ENCODE results near the gene DPYD. TPM values are rescaled to one million over a fixed set of nuclear protein-coding genes. Genes with fewer than 3 reads are reported as not detected.

DPYD gene
- total and polyA plus RNA-seq, 2 donors from 2014 or later = 4.9 to 41.6 TPM

DNA sequence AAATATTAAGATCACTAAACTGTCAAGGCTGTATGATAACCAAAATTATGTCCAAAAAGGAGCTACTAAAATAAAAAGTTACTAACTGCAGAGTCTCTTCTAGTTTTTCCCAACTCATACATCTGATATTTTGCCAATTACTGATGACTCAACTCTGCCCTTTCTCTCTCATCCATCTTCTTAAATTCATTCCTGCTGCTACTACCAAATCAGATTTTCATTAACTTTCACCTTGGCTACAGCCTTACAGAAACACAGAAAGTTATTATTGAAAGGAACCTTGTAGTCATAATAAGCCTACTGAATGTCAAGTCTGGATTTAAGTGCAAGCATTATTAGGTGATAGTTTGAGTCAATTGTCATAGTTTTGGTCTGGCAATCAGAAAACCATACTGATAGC is 273.1 kb downstream of the DPYD start:
- peaks cover 0 to 1% (median 0%) of the 10 kb centered on the region in 3 donors for H3K9me3 ChIP-seq (ENCODE audit: control insufficient read depth in 2 of 3, insufficient read depth in 1 of 3, low read length in 3 of 3)
- H3K4me1 ChIP-seq (ENCODE audit: control insufficient read depth in 2 of 3, insufficient read depth in 2 of 3, low read depth in 1 of 3, low read length in 3 of 3) = no peaks in the 10 kb centered on the region
- intact Hi-C loops (cut with DNase I) = no loop called here
- no peak overlapping the region for H3K27ac ChIP-seq (ENCODE audit: low read depth in 2 of 2, low read length in 2 of 2)
- DNase-seq (no peak), FAIRE-seq (no peak)
- no peaks in the 10 kb centered on the region for H3K36me3 ChIP-seq (ENCODE audit: control insufficient read depth in 2 of 3, insufficient read depth in 3 of 3, low read length in 3 of 3)
- no peak overlapping the region for H3K9ac ChIP-seq (ENCODE audit: low read length in 3 of 3)
- TF ChIP-seq, protein P1, sequence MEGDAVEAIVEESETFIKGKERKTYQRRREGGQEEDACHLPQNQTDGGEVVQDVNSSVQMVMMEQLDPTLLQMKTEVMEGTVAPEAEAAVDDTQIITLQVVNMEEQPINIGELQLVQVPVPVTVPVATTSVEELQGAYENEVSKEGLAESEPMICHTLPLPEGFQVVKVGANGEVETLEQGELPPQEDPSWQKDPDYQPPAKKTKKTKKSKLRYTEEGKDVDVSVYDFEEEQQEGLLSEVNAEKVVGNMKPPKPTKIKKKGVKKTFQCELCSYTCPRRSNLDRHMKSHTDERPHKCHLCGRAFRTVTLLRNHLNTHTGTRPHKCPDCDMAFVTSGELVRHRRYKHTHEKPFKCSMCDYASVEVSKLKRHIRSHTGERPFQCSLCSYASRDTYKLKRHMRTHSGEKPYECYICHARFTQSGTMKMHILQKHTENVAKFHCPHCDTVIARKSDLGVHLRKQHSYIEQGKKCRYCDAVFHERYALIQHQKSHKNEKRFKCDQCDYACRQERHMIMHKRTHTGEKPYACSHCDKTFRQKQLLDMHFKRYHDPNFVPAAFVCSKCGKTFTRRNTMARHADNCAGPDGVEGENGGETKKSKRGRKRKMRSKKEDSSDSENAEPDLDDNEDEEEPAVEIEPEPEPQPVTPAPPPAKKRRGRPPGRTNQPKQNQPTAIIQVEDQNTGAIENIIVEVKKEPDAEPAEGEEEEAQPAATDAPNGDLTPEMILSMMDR (IDR thresholded peaks at IDR 0.05; ENCODE audit: borderline replicate concordance, extremely low read depth, insufficient read depth) = no peak
- H3K27me3 ChIP-seq (ENCODE audit: control insufficient read depth, insufficient read depth, low read length) = no peaks in the 10 kb centered on the region
- H3K4me3 ChIP-seq (ENCODE audit: low read length in 3 of 3) = no peak overlapping the region

DNA sequence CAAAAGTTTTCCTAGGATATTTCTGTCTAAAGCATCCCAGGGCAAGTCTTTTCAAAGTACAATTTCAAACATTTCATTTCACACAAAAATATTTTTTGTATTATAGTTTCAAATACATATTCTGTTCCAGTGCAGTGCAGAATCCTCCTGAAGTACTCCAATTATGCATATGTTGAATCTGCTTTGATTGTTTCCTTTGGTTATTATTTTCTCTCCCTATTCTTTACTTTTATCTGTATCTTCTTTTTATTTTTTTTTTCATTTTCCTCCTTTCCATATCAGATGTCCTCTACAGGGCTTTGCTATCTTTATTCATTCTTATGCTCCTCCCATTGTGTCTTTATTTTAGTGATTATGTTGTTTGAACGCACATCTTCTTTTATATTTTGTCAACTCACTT is 274.8 kb downstream of the DPYD start:
- Histone ChIP-seq H3K4me1 (ENCODE audit: control insufficient read depth in 2 of 3, insufficient read depth in 2 of 3, low read depth in 1 of 3, low read length in 3 of 3) (no peaks in the 10 kb centered on the region), H3K36me3 (ENCODE audit: control insufficient read depth in 2 of 3, insufficient read depth in 3 of 3, low read length in 3 of 3) (no peaks in the 10 kb centered on the region), H3K27ac (ENCODE audit: low read depth in 2 of 2, low read length in 2 of 2) (no peak overlapping the region), H3K9me3 (ENCODE audit: control insufficient read depth in 2 of 3, insufficient read depth in 1 of 3, low read length in 3 of 3) (peaks cover 0 to 1% (median 0%) of the 10 kb centered on the region in 3 donors), H3K27me3 (ENCODE audit: control insufficient read depth, insufficient read depth, low read length) (no peaks in the 10 kb centered on the region), H3K9ac (ENCODE audit: low read length in 3 of 3) (no peak overlapping the region), H3K4me3 (ENCODE audit: low read length in 3 of 3) (no peak overlapping the region)
- intact Hi-C loops (cut with DNase I) = no loop called here
- TF ChIP-seq, protein P1 (IDR thresholded peaks at IDR 0.05; ENCODE audit: borderline replicate concordance, extremely low read depth, insufficient read depth) = no peak
- DNase-seq (no peak), FAIRE-seq (no peak)

DNA sequence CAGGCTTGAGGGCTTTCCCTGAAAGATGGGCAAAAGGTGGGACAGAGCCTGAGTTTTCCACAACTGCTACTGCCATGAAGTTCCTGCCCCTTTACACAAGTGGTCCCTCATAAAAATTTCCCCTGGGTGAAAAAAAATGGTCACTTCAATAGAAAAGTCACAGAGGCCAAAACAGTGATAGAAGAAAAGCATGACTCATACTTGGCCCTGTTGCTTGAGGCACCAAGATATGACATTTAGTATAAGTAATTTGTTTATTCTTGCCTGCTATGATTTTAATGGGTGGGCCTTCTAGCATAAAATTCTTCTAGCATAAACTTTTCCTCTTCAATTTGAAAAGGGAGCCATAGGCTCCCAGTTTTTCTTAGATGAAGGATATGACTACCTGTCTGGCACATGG is 280.2 kb downstream of the DPYD start:
- Histone ChIP-seq H3K27ac (ENCODE audit: low read depth in 2 of 2, low read length in 2 of 2) (no peak overlapping the region), H3K9me3 (ENCODE audit: control insufficient read depth in 2 of 3, insufficient read depth in 1 of 3, low read length in 3 of 3) (no peaks in the 10 kb centered on the region), H3K27me3 (ENCODE audit: control insufficient read depth, insufficient read depth, low read length) (no peaks in the 10 kb centered on the region), H3K9ac (ENCODE audit: low read length in 3 of 3) (no peak overlapping the region), H3K36me3 (ENCODE audit: control insufficient read depth in 2 of 3, insufficient read depth in 3 of 3, low read length in 3 of 3) (no peaks in the 10 kb centered on the region), H3K4me1 (ENCODE audit: control insufficient read depth in 2 of 3, insufficient read depth in 2 of 3, low read depth in 1 of 3, low read length in 3 of 3) (no peaks in the 10 kb centered on the region), H3K4me3 (ENCODE audit: low read length in 3 of 3) (no peak overlapping the region)
- DNase-seq (no peak), FAIRE-seq (no peak)
- TF ChIP-seq, protein P1 (IDR thresholded peaks at IDR 0.05; ENCODE audit: borderline replicate concordance, extremely low read depth, insufficient read depth) = no peak
- intact Hi-C loops (cut with DNase I) = no loop called here

DNA sequence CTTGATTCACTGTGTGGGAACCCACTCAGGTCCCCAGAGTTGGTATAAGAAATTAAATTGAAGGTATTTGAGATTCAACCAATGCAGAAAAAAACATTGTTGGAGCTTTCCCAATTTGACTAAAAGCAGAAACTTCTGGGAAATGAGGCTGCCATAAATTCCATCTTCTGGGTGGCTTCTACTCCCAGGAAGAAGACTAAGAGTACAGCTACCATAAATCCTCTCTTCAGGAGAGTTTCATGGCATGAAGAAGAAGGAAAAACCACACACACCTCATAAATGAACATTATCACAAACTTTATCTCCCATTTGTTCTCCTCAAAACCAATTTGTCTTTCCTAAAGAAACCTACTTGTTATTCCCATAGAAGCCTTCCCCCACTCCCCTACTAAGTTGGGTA is 283.9 kb downstream of the DPYD start:
- no peak overlapping the region for H3K4me3 ChIP-seq (ENCODE audit: low read length in 3 of 3)
- H3K9ac ChIP-seq (ENCODE audit: low read length in 3 of 3) = no peak overlapping the region
- H3K36me3 ChIP-seq (ENCODE audit: control insufficient read depth in 2 of 3, insufficient read depth in 3 of 3, low read length in 3 of 3) = no peaks in the 10 kb centered on the region
- FAIRE-seq (no peak), DNase-seq (no peak)
- no peaks in the 10 kb centered on the region for H3K4me1 ChIP-seq (ENCODE audit: control insufficient read depth in 2 of 3, insufficient read depth in 2 of 3, low read depth in 1 of 3, low read length in 3 of 3)
- no peak overlapping the region for H3K27ac ChIP-seq (ENCODE audit: low read depth in 2 of 2, low read length in 2 of 2)
- intact Hi-C loops (cut with DNase I) = no loop called here
- no peaks in the 10 kb centered on the region for H3K9me3 ChIP-seq (ENCODE audit: control insufficient read depth in 2 of 3, insufficient read depth in 1 of 3, low read length in 3 of 3)
- H3K27me3 ChIP-seq (ENCODE audit: control insufficient read depth, insufficient read depth, low read length) = no peaks in the 10 kb centered on the region
- TF ChIP-seq, protein P1 (IDR thresholded peaks at IDR 0.05; ENCODE audit: borderline replicate concordance, extremely low read depth, insufficient read depth) = no peak

Data from kidney (tissue), 14 donors.